HL-60/S4 treated with retinoic acid at 250 ng/mL for 4 days and 3 days (cell line): ENCODE data around the gene SRP54.
"Not testable (repeated sequence)": the region's sequence is repeated elsewhere in the genome, so short reads cannot be mapped to it uniquely, and the experiment has no call there.

ENCODE experiments used
- in situ Hi-C: fragments of 300-500 bp; cut with MboI; formaldehyde crosslinking; loops from 2 replicates; pipeline ENCODE4 v1.7.0; 2022; ENCODE audit warnings: low sequenced_read_pairs

Gene SRP54

DNA sequence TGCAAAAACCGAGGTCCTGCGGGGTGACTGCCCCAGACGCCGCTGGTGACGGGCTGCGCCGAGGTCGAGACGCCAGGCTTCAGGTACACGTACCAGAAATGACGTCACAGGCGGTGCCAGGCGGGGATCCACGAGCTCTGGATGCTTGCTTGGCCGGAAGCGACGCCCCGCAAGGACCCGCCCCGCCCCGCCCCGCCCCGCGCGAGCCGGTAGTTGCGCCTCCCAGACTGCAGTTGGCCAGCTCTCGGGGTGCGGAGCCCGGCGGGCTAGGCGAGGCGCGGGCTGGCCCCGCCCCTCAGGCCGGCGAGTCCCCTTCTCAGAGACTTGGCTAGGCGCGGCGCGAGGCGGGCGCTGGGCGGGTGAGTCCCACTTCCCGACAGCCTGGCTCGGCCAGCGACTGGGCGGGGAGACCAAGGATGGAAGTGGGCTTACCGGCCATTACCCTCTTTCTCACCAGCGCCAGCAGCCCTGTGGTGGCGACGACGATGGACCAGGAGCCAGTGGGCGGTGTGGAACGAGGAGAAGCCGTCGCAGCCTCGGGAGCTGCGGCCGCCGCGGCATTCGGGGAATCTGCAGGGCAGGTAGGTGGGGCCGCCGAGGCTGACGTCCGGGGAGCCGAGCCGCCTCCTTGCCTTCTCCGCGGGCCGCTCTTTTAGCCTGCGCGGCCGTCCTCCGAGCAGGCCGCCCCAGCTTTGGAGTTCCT lies 63.4 kb downstream of the SRP54 start, which contains the start of gene FAM177A1:
TSS of gene FAM177A1 (plus strand) at position 225 of the 703 bp plus-strand sequence. CDS start at position 417, 192 bp downstream.
- in situ Hi-C loops: no loop called here

DNA sequence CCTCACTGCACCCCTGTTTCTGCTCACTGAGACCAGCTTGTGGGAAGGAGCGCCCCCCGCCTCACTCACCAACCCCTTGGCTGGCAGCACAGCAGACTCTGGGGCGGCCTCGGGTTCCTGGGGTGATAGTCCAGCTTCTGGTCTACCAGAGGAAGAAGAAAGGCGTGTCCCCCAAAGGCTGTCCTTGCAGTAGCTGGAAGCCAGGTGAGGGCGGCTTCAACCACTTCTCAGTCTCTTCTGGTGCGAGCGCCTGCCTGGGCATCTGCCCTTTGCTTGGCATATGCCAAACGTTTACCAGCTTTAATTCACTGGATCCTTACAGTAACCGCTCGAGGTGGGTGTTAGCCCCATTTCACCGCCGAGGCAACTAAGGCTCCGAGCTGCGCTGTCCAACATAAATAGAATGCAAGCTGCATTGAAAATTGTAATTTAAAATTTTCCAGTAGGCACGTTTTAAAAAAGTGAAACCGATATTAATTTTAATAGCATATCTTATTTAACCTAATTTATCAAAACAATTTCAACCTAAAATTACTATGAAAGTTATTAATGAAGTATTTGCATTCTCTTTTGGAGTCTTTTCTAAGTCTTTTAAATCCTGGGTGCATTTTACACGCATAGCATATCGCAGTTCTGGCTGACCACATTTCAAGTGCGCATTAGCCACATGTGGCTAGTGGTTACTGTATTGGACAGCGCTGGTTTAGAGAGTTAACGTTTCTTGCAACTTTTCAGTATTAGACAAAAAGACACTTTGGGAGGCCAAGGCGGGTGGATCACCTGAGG lies 64.2 kb downstream of the SRP54 start:
- in situ Hi-C loops: no loop called here

DNA sequence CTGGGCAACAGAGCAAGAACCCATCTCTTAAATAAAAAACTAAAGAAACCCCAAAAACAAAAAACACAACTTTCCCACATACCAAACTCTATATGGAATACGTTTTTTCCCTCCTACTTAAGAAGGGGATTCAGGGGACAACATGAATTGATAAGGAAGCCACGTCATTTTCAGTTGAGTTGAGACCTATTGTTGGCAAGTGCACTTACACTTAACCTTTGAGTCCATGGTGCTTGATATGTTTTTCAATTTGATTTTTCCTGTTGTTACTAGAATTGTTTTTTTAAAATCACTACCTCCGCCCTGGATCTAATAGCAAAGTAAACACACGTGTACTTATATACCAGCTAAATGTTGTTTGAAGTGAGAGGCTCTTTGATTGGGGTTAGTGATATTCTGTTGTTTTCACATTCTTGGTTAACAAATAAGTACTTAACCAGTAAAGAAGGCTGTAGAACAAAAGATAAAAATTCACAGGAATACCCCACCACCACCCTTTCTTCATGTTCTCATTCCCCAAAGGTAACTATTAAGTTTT lies 65.3 kb downstream of the SRP54 start:
- in situ Hi-C loops: no loop called here

DNA sequence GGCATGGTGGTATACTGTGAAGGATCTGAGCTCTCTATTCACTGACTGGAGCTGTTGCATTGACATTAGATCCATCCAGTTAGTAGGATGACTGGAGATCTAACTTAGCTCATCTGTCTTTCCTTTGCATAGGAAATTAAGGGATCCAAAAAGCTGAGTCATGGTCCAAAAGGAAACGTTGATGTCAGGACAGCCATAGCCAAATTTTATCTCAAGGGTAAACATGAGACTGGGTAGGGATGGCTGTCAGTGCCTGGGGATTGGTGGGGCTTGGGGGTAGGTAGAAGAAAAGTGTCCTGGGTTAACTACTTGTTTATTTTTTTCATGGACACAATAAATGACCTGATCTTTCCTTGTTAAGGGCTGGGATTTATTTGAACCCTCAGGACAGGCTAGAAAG lies 67.9 kb downstream of the SRP54 start:
- in situ Hi-C loops: no loop called here

DNA sequence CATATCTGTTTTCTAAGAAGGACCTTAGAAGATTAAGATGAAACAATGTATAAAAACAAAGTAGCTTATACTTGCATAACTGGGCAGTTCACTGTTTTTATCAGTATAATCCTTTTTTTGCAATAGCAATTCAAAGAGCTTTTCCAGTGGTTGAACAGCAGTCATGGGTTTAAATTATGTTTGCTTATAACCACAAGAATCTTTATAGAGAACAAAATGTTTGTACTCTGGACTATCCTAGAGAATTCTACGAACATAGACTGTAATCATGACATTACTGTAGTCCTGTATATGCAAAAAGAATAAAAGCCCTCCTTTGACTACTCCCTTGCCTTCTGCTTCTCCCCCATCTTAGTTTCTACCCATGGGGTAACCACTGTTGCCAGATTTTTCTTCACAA lies 69.0 kb downstream of the SRP54 start:
- in situ Hi-C loops: no loop called here

DNA sequence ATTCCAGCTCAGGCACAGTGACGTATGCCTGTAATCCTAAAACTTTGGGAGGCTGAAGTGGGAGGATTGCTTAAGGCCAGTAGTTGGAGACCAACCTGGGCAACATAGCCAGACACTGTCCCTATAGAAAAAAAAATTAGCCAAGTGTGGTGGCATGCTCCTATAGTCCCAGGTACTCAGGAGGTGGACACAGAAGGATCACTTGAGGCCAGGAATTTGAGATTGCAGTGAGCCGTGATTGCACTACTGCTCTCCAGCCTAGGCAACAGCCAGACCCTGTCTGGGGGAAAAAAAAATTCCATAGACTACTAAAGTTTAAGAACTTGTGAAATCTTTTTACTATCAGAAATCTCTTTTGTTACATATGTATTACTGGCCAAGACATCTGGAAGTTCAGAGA lies 69.8 kb downstream of the SRP54 start:
- in situ Hi-C loops: no loop called here

DNA sequence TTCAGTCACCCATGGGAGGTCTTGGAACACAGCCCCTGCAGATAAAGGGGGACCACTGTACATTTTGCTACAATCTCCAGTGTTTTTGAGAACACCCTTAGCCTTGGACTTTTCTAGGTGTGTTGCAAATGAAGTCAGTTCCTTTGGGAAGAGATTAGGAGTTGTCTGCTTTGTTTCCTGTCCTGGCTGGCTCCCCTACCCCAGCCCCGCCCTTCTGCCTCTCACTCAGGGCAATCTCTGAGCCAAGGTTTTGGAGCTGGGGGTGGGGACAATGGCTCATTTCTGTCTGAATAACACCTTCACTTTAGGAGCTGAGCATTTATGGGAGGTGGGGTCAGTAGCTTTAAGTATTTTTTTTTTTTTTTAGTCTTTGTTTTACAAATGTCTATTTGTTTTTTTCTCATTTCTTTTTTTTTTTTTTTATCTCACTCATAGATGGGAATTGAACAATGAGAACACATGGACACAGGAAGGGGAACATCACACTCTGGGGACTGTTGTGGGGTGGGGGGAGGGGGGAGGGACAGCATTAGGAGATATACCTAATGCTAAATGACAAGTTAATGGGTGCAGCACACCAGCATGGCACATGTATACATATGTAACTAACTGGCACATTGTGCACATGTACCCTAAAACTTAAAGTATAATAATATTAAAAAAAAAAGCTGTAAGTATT lies 78.5 kb downstream of the SRP54 start:
- in situ Hi-C loops: not testable (repeated sequence)

DNA sequence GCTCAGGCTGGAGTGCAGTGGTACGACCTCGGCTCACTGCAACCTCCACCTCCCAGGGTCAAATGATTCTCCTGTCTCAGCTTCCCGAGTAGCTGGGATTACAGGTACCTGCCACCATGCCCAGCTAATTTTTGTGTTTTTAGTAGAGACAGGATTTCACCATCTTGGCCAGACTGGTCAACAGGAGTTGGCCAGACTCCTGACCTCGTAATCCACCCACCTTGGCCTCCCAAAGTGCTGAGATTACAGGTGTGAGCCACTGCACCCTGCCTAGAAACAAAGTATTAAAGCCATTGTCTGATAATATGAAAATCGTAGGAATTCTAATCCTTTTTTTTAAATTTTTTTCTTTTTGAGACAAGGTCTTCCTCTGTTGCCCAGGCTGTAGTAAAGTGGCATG lies 82.9 kb downstream of the SRP54 start:
- in situ Hi-C loops: not testable (repeated sequence)

DNA sequence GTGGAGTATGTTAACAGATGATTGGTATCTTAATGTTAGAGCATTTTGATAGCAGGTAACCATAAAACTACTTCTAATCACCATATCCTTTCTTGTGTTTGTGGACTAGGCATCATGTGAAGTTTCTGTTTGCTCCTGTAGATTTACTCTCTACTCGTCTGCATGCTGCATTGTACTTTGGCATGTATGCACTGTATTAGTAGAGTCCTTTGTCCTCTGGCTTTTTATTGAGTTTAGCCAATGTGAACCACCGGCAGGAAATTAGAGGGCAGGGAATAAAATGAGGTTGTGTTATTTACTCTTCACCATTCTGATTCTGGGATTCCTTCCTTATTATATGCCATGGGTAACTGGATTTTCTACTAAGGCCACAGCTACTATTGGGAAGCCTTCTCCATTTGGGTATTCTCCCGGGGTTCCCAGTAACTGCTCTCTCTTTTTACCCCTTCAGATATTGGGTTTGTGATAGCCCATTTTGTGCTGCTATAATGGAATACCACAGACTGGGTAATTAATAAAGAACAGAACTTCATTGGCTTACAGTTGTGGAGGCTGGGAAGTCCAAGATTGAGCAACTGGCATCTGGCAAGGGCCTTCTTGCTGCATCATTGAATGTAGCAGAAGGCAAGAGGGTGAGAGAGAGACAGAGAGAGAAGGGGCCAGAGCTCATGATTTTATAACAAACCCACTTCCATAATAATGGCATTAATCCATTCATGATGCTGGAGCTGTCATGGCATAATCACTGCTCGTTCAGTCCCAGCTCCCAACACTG lies 85.6 kb downstream of the SRP54 start:
- in situ Hi-C loops: no loop called here

DNA sequence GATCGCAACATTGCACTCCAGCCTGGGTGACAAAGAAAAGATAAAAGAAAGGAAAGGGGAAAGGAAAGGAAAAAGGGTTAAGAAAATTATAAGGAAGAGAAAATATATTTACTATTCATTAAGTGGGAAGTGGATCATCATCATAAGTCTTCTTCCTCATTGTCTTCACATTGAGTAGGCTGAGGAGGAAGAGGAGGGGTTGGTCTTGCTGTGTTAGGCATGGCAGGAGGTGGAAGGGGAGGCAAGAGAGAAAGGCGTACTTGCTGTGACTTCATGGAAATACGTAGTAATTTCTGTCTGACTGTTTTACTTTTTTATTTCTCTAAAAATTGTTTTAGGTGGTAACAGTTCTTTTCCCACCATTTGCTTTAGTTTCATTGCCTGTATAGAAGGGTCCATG lies 89.4 kb downstream of the SRP54 start:
- in situ Hi-C loops: no loop called here

DNA sequence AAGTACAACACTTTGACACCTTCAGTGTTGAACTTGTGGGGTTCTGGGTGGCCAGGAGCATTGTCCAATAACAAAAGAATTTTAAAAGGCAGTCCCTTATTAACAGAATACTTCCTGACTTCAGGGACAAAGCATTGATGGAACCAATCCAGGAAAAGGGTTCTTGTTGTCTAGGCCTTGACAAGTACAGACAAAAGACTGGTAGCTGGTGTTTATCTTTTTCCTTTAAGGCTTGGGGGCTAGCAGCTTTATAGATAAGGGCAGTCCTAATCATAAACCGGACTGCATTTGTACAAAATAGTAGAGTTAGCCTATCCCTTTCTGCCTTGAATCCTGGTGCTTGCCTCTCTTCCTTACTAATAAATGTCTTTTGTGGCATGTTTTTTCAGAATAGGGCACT lies 90.7 kb downstream of the SRP54 start:
- in situ Hi-C loops: no loop called here

DNA sequence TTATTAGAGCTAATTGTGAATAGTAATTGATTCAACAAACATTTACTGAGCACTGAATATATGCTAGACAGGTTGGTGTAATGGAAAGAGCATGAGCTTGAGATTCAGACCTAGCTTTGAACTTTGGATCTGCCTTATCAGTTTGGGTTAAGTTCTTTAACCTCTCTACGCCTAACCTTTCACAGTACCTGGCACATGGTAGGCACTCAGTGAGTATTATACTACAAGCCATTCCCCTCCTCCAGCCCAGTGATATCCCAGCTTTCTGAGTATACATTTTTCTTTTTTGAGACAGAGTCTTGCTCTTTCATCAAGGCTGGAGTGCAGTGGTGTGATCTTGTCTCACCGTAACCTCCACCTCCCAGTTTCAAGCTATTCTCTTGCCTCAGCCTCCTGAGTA lies 95.3 kb downstream of the SRP54 start:
- in situ Hi-C loops: no loop called here
